GM12873 (cell line): ENCODE measurements around the gene RAPGEF5.

Source experiments
- TF ChIP-seq, protein P1 (sequence below): IDR thresholded peaks from 2 replicates; pipeline ENCODE4 v1.5.1; 2012; ENCODE audit warnings: low read depth, mild to moderate bottlenecking, moderate library complexity, low read length, control low read depth; ENCODE audit not compliant: insufficient read depth; ENCODE audit errors: missing control alignments

The RAPGEF5 gene

GRCh38 chr7:22267930-22268615 is 88.9 kb downstream of the RAPGEF5 start:
- TF ChIP-seq, protein P1, sequence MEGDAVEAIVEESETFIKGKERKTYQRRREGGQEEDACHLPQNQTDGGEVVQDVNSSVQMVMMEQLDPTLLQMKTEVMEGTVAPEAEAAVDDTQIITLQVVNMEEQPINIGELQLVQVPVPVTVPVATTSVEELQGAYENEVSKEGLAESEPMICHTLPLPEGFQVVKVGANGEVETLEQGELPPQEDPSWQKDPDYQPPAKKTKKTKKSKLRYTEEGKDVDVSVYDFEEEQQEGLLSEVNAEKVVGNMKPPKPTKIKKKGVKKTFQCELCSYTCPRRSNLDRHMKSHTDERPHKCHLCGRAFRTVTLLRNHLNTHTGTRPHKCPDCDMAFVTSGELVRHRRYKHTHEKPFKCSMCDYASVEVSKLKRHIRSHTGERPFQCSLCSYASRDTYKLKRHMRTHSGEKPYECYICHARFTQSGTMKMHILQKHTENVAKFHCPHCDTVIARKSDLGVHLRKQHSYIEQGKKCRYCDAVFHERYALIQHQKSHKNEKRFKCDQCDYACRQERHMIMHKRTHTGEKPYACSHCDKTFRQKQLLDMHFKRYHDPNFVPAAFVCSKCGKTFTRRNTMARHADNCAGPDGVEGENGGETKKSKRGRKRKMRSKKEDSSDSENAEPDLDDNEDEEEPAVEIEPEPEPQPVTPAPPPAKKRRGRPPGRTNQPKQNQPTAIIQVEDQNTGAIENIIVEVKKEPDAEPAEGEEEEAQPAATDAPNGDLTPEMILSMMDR, result no peak

DNA sequence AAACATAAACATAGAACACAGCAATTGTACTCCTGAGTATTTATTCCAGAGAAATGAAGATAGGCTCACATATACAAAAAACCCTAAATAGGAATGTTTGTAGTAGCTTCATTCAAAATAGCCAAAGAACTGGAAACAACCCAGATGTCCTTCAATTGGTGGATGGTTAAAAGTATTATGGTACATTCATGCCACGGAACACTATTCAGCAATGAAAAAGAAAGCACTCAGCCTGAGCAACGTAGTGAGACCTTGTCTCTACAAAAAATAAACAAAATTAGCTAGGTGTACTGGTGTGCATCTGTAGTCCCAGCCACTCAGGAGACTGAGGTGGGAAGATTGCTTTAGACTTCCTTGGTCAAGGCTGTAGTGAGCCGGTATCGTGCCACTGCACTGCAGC is 94.4 kb downstream of the RAPGEF5 start:
- TF ChIP-seq, protein P1, result no peak

DNA sequence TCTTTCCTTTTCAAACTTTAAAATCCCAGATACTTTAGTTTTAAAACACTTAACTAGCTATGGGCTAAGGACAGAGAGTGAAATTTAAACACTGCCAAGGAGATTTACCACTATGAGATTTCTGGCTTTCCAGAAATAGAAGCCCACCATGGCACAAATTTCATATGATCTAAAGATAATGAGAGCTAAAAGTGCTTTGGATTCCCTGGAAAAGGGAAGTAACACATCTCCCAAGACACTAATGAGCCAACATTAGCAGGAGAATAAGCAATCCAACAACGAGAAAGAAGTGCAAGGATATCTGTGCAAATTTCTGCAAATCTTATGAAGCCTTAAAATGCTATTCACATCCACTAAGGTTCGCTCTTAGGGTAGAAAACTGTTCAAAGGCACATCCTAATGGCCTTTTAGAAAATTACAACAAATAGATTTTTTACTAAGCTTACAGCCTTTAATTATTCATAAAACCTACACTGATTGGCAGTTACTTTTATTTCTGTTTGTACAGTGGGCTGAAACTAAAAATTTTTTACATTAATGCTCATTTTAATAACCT is 100.3 kb downstream of the RAPGEF5 start:
- TF ChIP-seq, protein P1, result no peak

DNA sequence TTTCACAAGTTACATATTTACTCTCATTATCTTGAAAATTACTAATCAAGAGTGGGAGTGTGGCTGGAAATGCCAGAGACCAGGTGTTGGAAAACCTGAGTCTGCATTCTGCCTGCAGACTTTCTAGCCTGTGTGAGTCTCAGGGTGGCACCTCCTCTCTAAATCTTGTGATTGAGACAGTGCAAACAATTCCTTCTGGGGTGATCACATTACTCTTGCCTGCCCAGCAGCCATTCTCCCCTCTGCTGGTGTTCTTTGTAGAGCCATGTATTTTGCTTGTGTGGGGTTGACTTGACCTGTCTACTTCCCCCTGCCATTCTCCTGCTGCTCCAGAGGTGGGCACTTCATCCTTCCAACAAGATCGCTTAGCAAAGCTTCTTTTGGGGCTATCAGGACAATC is 101.1 kb downstream of the RAPGEF5 start:
- TF ChIP-seq, protein P1, result no peak

DNA sequence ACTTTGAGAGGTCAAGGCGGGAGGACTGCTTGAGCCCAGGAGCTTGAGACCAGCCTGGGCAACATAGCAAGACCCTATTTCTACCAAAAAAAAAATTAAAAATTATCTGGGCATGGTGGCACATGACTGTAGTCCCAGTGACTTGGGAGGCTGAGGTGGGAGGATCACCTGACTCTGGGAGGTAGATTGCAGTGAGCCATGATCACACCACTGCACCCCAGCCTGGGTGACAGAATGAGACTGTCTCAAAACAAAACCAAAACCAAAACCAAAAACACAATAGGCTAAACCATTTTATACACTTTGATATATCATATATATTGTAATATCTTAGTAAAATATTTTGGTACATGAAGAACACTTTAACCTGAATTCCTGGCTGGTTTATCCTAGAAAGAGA is 101.6 kb downstream of the RAPGEF5 start:
- TF ChIP-seq, protein P1, result no peak

DNA sequence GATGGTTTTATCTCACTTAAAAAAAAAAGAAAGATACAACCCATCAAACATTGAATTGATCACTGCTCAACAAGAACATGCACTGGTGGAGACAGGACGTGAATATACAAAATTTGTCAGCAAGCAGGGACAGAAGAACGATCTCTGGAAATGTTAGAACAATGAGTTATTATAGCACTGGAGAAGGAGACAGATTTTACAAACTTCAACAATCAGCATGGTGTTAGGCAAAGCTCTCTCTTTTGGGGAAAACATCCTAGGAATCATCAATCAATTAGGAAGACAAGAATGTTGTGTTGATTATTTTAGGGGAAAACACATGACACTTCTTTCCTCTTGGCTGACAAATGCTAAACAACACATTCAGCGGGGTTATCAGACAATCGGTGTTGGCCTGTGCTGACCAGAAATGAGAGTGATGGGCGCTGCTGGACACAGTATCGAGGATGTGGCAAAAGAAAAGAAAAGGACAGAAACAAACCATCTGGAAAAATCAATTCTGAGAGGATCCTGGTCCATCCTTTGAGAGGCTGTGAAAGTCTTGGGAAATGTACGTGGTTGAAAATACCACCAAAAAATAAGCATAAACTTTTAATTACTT is 103.9 kb downstream of the RAPGEF5 start:
- TF ChIP-seq, protein P1, result no peak

- TF ChIP-seq, protein P1, result no peak
Observed at GRCh38 chr7:22252016-22252415, 104.9 kb downstream of the RAPGEF5 start.
